ENCODE measurements around the gene MAGEF1. TPM values are rescaled to one million over a fixed set of nuclear protein-coding genes. Genes with fewer than 3 reads are reported as not detected.

The MAGEF1 gene
- total and polyA plus RNA-seq, 2 donors (not counting 1 experiment from before 2014, with no cell fraction given) = 9.5 to 26.2 TPM

GRCh38 chr3:184716622-184717398 is 4.9 kb upstream of the MAGEF1 start:
- no peaks in the 10 kb centered on the region for H3K27me3 ChIP-seq (replicated peaks in 1 of 4; ENCODE audit: control extremely low read depth in 1 of 4, control insufficient read depth in 3 of 4, insufficient read depth in 4 of 4, low read length in 3 of 4)
- 92% methylated on average over 18 of the region's 20 CpGs for WGBS (ENCODE audit: insufficient coverage)
- peaks cover 4 to 9% of the 10 kb centered on the region in 2 donors for H3K4me1 ChIP-seq (ENCODE audit: control insufficient read depth in 2 of 2, insufficient read depth in 2 of 2, low read length in 2 of 2)
- CTCF ChIA-PET = interaction anchor here (4.0 kb wide), 1 partner anchor 10 kb away, joined by 14 read pairs; no protein-coding TSS in a partner anchor
- H3K9me3 ChIP-seq (ENCODE audit: control extremely low read depth in 1 of 3, control insufficient read depth in 2 of 3, insufficient read depth in 1 of 3, low read length in 2 of 3) = no peaks in the 10 kb centered on the region
- POLR2A ChIA-PET = no interaction called here
- Mint-ChIP-seq H3K27me3 (no peaks in the 10 kb centered on the region), H3K4me3 (no peak overlapping the region), H3K4me1 (peaks cover 10% of the 10 kb centered on the region), H3K9me3 (ENCODE audit: insufficient read depth) (no peaks in the 10 kb centered on the region), H3K27ac (no peak overlapping the region)
- DNase-seq (no peak), ATAC-seq (ENCODE audit: low read depth) (no peak)
- H4K20me1 ChIP-seq (ENCODE audit: control insufficient read depth, insufficient read depth, low read length, poor library complexity, severe bottlenecking) = no peaks in the 10 kb centered on the region
- no peak overlapping the region for H3K27ac ChIP-seq (ENCODE audit: low read length in 2 of 2)
- no peak overlapping the region for H2AFZ ChIP-seq (ENCODE audit: insufficient read depth, low read depth, low read length, poor library complexity, severe bottlenecking)
- no peak overlapping the region for H3K4me2 ChIP-seq (replicated peaks; ENCODE audit: low read depth, low read length, poor library complexity, severe bottlenecking)
- intact Hi-C loops (cut with micrococcal nuclease) = no loop called here
- no peaks in the 10 kb centered on the region for H3K79me2 ChIP-seq (ENCODE audit: control insufficient read depth, insufficient read depth, low read length)
- no peak for TF ChIP-seq EZH2 (IDR thresholded peaks at IDR 0.05; ENCODE audit: borderline replicate concordance, insufficient read depth, low read depth, low read length, poor library complexity, severe bottlenecking)
- TF ChIP-seq CTCF (IDR thresholded peaks at IDR 0.05) = no peak
- H3K36me3 ChIP-seq (replicated peaks in 1 of 2; ENCODE audit: control extremely low read depth in 1 of 2, control insufficient read depth in 1 of 2, extremely low read depth in 1 of 2, insufficient read depth in 2 of 2, low read length in 1 of 2) = no peaks in the 10 kb centered on the region
- no peak overlapping the region for H3K4me3 ChIP-seq (ENCODE audit: control extremely low read depth in 1 of 5, extremely low read depth in 1 of 5, insufficient read depth in 1 of 5, low read depth in 2 of 5, low read length in 4 of 5)
- H3K9ac ChIP-seq (ENCODE audit: low read length) = no peak overlapping the region

- H3K27me3 Mint-ChIP-seq = no peaks in the 10 kb centered on the region
- Histone ChIP-seq H3K4me1 (ENCODE audit: control insufficient read depth in 2 of 2, insufficient read depth in 2 of 2, low read length in 2 of 2) (peaks cover 4 to 13% of the 10 kb centered on the region in 2 donors), H3K9me3 (ENCODE audit: control extremely low read depth in 1 of 3, control insufficient read depth in 2 of 3, insufficient read depth in 1 of 3, low read length in 2 of 3) (no peaks in the 10 kb centered on the region), H3K9ac (ENCODE audit: low read length) (no peak overlapping the region), H3K4me2 (replicated peaks; ENCODE audit: low read depth, low read length, poor library complexity, severe bottlenecking) (no peak overlapping the region), H3K4me3 (ENCODE audit: control extremely low read depth in 1 of 5, extremely low read depth in 1 of 5, insufficient read depth in 1 of 5, low read depth in 2 of 5, low read length in 4 of 5) (no peak overlapping the region), H3K79me2 (ENCODE audit: control insufficient read depth, insufficient read depth, low read length) (no peaks in the 10 kb centered on the region), H3K27me3 (replicated peaks in 1 of 4; ENCODE audit: control extremely low read depth in 1 of 4, control insufficient read depth in 3 of 4, insufficient read depth in 4 of 4, low read length in 3 of 4) (no peaks in the 10 kb centered on the region), H3K27ac (ENCODE audit: low read length in 2 of 2) (no peak overlapping the region), H2AFZ (ENCODE audit: insufficient read depth, low read depth, low read length, poor library complexity, severe bottlenecking) (no peak overlapping the region), H4K20me1 (ENCODE audit: control insufficient read depth, insufficient read depth, low read length, poor library complexity, severe bottlenecking) (no peaks in the 10 kb centered on the region), H3K36me3 (replicated peaks in 1 of 2; ENCODE audit: control extremely low read depth in 1 of 2, control insufficient read depth in 1 of 2, extremely low read depth in 1 of 2, insufficient read depth in 2 of 2, low read length in 1 of 2) (no peaks in the 10 kb centered on the region)
- TF ChIP-seq CTCF (IDR thresholded peaks at IDR 0.05) = no peak
- H3K9me3 Mint-ChIP-seq (ENCODE audit: insufficient read depth) = no peaks in the 10 kb centered on the region
- peaks cover 13% of the 10 kb centered on the region for H3K4me1 Mint-ChIP-seq
- 97% methylated on average over 6 of the region's 8 CpGs for WGBS (ENCODE audit: insufficient coverage)
- H3K4me3 Mint-ChIP-seq = no peak overlapping the region
- H3K27ac Mint-ChIP-seq = no peak overlapping the region
- intact Hi-C loops (cut with micrococcal nuclease) = no loop called here
- ChIA-PET CTCF (interaction anchor here (4.0 kb wide), 1 partner anchor 11 kb away, joined by 14 read pairs; no protein-coding TSS in a partner anchor), POLR2A (interaction anchor here (0.7 kb wide), 1 partner anchor 865 kb away, joined by 7 read pairs; no protein-coding TSS in a partner anchor)
- no peak for DNase-seq
- no peak for ATAC-seq (ENCODE audit: low read depth)
Measured at GRCh38 chr3:184715943-184716621, 4.2 kb upstream of the MAGEF1 start.
